H9 (cell line): ENCODE results near the gene TUNAR. TPM values are rescaled to one million over a fixed set of nuclear protein-coding genes. Genes with fewer than 3 reads are reported as not detected.

Source experiments
- DNase-seq: peaks from one replicate; pipeline ENCODE4 v3.0.0-alpha.2; 2017
- H2AFZ ChIP-seq: one replicate; pipeline ENCODE4 v1.6.1; 2013; ENCODE audit warnings: mild to moderate bottlenecking, low read length, control low read depth, moderate library complexity
- H2AK5ac ChIP-seq: 2 replicates; pipeline ENCODE4 v1.6.1; 2013; ENCODE audit warnings: low read length, control low read depth, mixed read lengths; ENCODE audit not compliant: insufficient read length
- H2BK120ac ChIP-seq: one replicate; pipeline ENCODE4 v1.6.1; 2013; ENCODE audit warnings: low read depth, mild to moderate bottlenecking, low read length, control low read depth, inconsistent platforms; ENCODE audit not compliant: poor library complexity, severe bottlenecking
- H2BK12ac ChIP-seq: 2 replicates; pipeline ENCODE4 v1.6.1; 2013; ENCODE audit warnings: low read length, control low read depth, mixed read lengths, low read depth; ENCODE audit not compliant: insufficient read length
- H2BK15ac ChIP-seq: 2 replicates; pipeline ENCODE4 v1.6.1; 2013; ENCODE audit warnings: low read depth, low read length, control low read depth
- H2BK20ac ChIP-seq: one replicate; pipeline ENCODE4 v1.6.1; 2013; ENCODE audit warnings: low read depth, mild to moderate bottlenecking, low read length, control low read depth, inconsistent platforms; ENCODE audit not compliant: poor library complexity, severe bottlenecking
- H2BK5ac ChIP-seq: 2 replicates; pipeline ENCODE4 v1.6.1; 2013; ENCODE audit warnings: low read length, control low read depth, mixed read lengths; ENCODE audit not compliant: insufficient read length
- H3K14ac ChIP-seq: 2 replicates; pipeline ENCODE4 v1.6.1; 2013; ENCODE audit warnings: low read length, control low read depth; ENCODE audit not compliant: insufficient read depth
- H3K18ac ChIP-seq: 2 replicates; pipeline ENCODE4 v1.6.1; 2013; ENCODE audit warnings: low read depth, mild to moderate bottlenecking, mixed read lengths, low read length, control low read depth; ENCODE audit not compliant: insufficient read length
- H3K23ac ChIP-seq: 2 replicates; pipeline ENCODE4 v1.6.1; 2013; ENCODE audit warnings: low read length, control low read depth, mixed read lengths, low read depth; ENCODE audit not compliant: insufficient read length
- H3K23me2 ChIP-seq: 2 replicates; pipeline ENCODE4 v1.6.1; 2013; ENCODE audit warnings: low read depth, mild to moderate bottlenecking, mixed read lengths, low read length, control low read depth; ENCODE audit not compliant: insufficient read length, poor library complexity, severe bottlenecking
- H3K27ac ChIP-seq: 2 replicates; pipeline ENCODE4 v1.5.1; 2013; ENCODE audit warnings: low read length, control low read depth, mixed read lengths, low read depth; ENCODE audit not compliant: insufficient read length
- H3K27me3 ChIP-seq: 2 replicates; pipeline ENCODE4 v1.6.1; 2013; ENCODE audit warnings: low read length, control low read depth, inconsistent platforms; ENCODE audit not compliant: insufficient read depth
- H3K4ac ChIP-seq: 2 replicates; pipeline ENCODE4 v1.6.1; 2013; ENCODE audit warnings: low read depth, mild to moderate bottlenecking, control low read depth, inconsistent platforms, low read length, moderate library complexity
- H3K4me1 ChIP-seq: 2 replicates; pipeline ENCODE4 v1.6.1; 2013; ENCODE audit warnings: low read length, control low read depth, inconsistent platforms; ENCODE audit not compliant: insufficient read depth
- H3K4me2 ChIP-seq: 2 replicates; pipeline ENCODE4 v1.6.1; 2013; ENCODE audit warnings: low read length, control low read depth, mixed read lengths; ENCODE audit not compliant: insufficient read length, insufficient read depth
- H3K56ac ChIP-seq: 2 replicates; pipeline ENCODE4 v1.6.1; 2013; ENCODE audit warnings: low read depth, mild to moderate bottlenecking, mixed read lengths, low read length, control low read depth; ENCODE audit not compliant: insufficient read length
- H3K79me1 ChIP-seq: 2 replicates; pipeline ENCODE4 v1.6.1; 2013; ENCODE audit warnings: low read depth, mild to moderate bottlenecking, moderate library complexity, low read length, control low read depth, inconsistent platforms; ENCODE audit not compliant: insufficient read depth, poor library complexity, severe bottlenecking
- H3K79me2 ChIP-seq: 2 replicates; pipeline ENCODE4 v1.6.1; 2013; ENCODE audit warnings: low read length, control low read depth, inconsistent platforms; ENCODE audit not compliant: insufficient read depth
- H3K9ac ChIP-seq: 2 replicates; pipeline ENCODE4 v1.6.1; 2013; ENCODE audit warnings: low read length, control low read depth, mixed read lengths; ENCODE audit not compliant: insufficient read length; ENCODE audit errors: extremely low read depth
- H3K9me3 ChIP-seq: one replicate; pipeline ENCODE4 v1.6.1; 2013; ENCODE audit warnings: low read depth, low read length, inconsistent platforms; ENCODE audit not compliant: control insufficient read depth
- H3T11ph ChIP-seq: one replicate; pipeline ENCODE4 v1.6.1; 2013; ENCODE audit warnings: mild to moderate bottlenecking, low read length, control low read depth, inconsistent platforms
- H4K20me1 ChIP-seq: one replicate; pipeline ENCODE4 v1.6.1; 2013; ENCODE audit not compliant: control insufficient read depth, insufficient read length, insufficient read depth
- H4K5ac ChIP-seq: 2 replicates; pipeline ENCODE4 v1.6.1; 2013; ENCODE audit warnings: low read depth, mild to moderate bottlenecking, mixed read lengths, low read length, control low read depth; ENCODE audit not compliant: insufficient read length
- H4K8ac ChIP-seq: replicated peaks from 2 replicates; pipeline ENCODE4 v1.6.1; 2013; ENCODE audit warnings: low read length, control low read depth, mixed read lengths, low read depth; ENCODE audit not compliant: insufficient read length
- H4K91ac ChIP-seq: 2 replicates; pipeline ENCODE4 v1.6.1; 2013; ENCODE audit warnings: low read depth, mild to moderate bottlenecking, moderate library complexity, mixed read lengths, low read length, control low read depth; ENCODE audit not compliant: insufficient read length
- H3K27ac Mint-ChIP-seq, 3 experiments: 2 replicates in 2 of 3; 3 replicates in 1 of 3; pipeline ENCODE4 v1.8.0; 2020 to 2021; ENCODE audit warnings: mixed read lengths in 3 of 3, mild to moderate bottlenecking in 1 of 3, moderate library complexity in 1 of 3
- H3K27me3 Mint-ChIP-seq: 2 replicates; pipeline ENCODE4 v1.8.0; 2021; ENCODE audit warnings: low read depth, mild to moderate bottlenecking, moderate library complexity, mixed read lengths
- H3K36me3 Mint-ChIP-seq, 3 experiments: 2 replicates in 2 of 3; 3 replicates in 1 of 3; pipeline ENCODE4 v1.8.0; 2020 to 2021; ENCODE audit warnings: low read depth in 3 of 3, mixed read lengths in 3 of 3; ENCODE audit not compliant: insufficient read depth in 1 of 3
- H3K4me1 Mint-ChIP-seq, 2 experiments: 2 replicates each; pipeline ENCODE4 v1.8.0; 2020; ENCODE audit warnings: mixed read lengths in 2 of 2
- H3K4me3 Mint-ChIP-seq, 2 experiments: 2 replicates in 1 of 2; 3 replicates in 1 of 2; pipeline ENCODE4 v1.8.0; 2020 to 2021; ENCODE audit warnings: mild to moderate bottlenecking in 2 of 2, mixed read lengths in 2 of 2, moderate library complexity in 1 of 2
- H3K9me3 Mint-ChIP-seq, 2 experiments: 2 replicates in 1 of 2; 3 replicates in 1 of 2; pipeline ENCODE4 v1.8.0; 2020; ENCODE audit warnings: mild to moderate bottlenecking in 2 of 2, mixed read lengths in 2 of 2, moderate library complexity in 1 of 2
- WGBS: extraction: QIAGEN DNeasy Blood & Tissue Kit; methylation state at CpG from one replicate; pipeline ENCODE4 v1.1.7; 2013; ENCODE audit warnings: missing lambda C conversion rate, low lambda C conversion rate, mixed read lengths; ENCODE audit not compliant: insufficient read length; ENCODE audit errors: extremely low coverage; 5-methylcytosine and 5-hydroxymethylcytosine counted together
- total RNA-seq: library from RNA; stranded (reverse); gene quantifications from 2 replicates; pipeline ENCODE4 v1.2.1, GENCODE V29; 2021
- TF ChIP-seq, protein P1 (sequence below): fragments of 200-600 bp; sonication (generic); conservative IDR thresholded peaks from 3 replicates; pipeline ENCODE4 v1.8.0; 2021; ENCODE audit warnings: antibody characterized with exemption, mild to moderate bottlenecking

TUNAR gene
- total RNA-seq, 1 experiment from 2014 or later: 26.2 TPM

GRCh38 chr14:95943699-95944098, 67.1 kb downstream of the TUNAR start:
- peak overlapping the region in 2 of 3 experiments; percentile 46 to 80; a peak in 4 of 7 replicates for H3K27ac Mint-ChIP-seq
- H3K4ac ChIP-seq: no peak overlapping the region
- no peak overlapping the region for H3K4me3 Mint-ChIP-seq
- no peak overlapping the region for H2BK15ac ChIP-seq
- TF ChIP-seq, protein P1, sequence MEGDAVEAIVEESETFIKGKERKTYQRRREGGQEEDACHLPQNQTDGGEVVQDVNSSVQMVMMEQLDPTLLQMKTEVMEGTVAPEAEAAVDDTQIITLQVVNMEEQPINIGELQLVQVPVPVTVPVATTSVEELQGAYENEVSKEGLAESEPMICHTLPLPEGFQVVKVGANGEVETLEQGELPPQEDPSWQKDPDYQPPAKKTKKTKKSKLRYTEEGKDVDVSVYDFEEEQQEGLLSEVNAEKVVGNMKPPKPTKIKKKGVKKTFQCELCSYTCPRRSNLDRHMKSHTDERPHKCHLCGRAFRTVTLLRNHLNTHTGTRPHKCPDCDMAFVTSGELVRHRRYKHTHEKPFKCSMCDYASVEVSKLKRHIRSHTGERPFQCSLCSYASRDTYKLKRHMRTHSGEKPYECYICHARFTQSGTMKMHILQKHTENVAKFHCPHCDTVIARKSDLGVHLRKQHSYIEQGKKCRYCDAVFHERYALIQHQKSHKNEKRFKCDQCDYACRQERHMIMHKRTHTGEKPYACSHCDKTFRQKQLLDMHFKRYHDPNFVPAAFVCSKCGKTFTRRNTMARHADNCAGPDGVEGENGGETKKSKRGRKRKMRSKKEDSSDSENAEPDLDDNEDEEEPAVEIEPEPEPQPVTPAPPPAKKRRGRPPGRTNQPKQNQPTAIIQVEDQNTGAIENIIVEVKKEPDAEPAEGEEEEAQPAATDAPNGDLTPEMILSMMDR: no peak
- H2BK12ac ChIP-seq: no peak overlapping the region
- H3K79me2 ChIP-seq: no peaks in the 10 kb centered on the region
- no peak overlapping the region for H3T11ph ChIP-seq
- no peaks in the 10 kb centered on the region for H3K27me3 ChIP-seq
- H3K79me1 ChIP-seq: no peaks in the 10 kb centered on the region
- H3K27ac ChIP-seq: no peak overlapping the region
- no peak overlapping the region for H2AFZ ChIP-seq
- DNase-seq: no peak
- no CpG with 5 or more reads among the region's 4 CpGs for WGBS
- H2BK120ac ChIP-seq: no peak overlapping the region
- no peak overlapping the region for H3K4me2 ChIP-seq
- no peak overlapping the region for H4K8ac ChIP-seq
- H2AK5ac ChIP-seq: no peak overlapping the region
- peaks cover 10% of the 10 kb centered on the region for H3K9me3 ChIP-seq
- H4K91ac ChIP-seq: no peak overlapping the region
- no peaks in the 10 kb centered on the region; the same call in 1 of the 2 replicates for H3K27me3 Mint-ChIP-seq
- H3K18ac ChIP-seq: no peak overlapping the region
- H2BK20ac ChIP-seq: no peak overlapping the region
- H3K9me3 Mint-ChIP-seq: peaks cover 34 to 35% of the 10 kb centered on the region in 2 experiments
- no peaks in the 10 kb centered on the region for H3K23me2 ChIP-seq
- H3K4me1 Mint-ChIP-seq: peaks cover 32 to 42% of the 10 kb centered on the region in 2 experiments
- H3K23ac ChIP-seq: no peak overlapping the region
- peaks cover 13% of the 10 kb centered on the region for H3K4me1 ChIP-seq
- H4K5ac ChIP-seq: no peak overlapping the region
- peaks cover 17 to 37% (median 21%) of the 10 kb centered on the region in 3 experiments for H3K36me3 Mint-ChIP-seq
- no peak overlapping the region for H3K14ac ChIP-seq
- no peak overlapping the region for H3K56ac ChIP-seq
- no peak overlapping the region for H2BK5ac ChIP-seq
- H3K9ac ChIP-seq: no peak overlapping the region
- no peaks in the 10 kb centered on the region for H4K20me1 ChIP-seq
